CD4-positive, alpha-beta T cell (primary cell): ENCODE results near the gene TTLL11. TPM values are rescaled to one million over a fixed set of nuclear protein-coding genes. Genes with fewer than 3 reads are reported as not detected.

Experiments
- ATAC-seq: fragments of 200-7000 bp; cut with Tn5 transposase; one replicate; pipeline ENCODE4 v1.10.0; 2022; ENCODE audit warnings: mild to moderate bottlenecking; ENCODE audit not compliant: poor library complexity
- CTCF ChIA-PET: fragments of 350-600 bp; sonication (Branson Sonifier 250); formaldehyde crosslinking; loops from one replicate; lab custom pipeline; 2021; ENCODE audit warnings: antibody characterized with exemption, inconsistent platforms; lab: Charles Lee
- POLR2A ChIA-PET: fragments of 350-600 bp; sonication (Branson Sonifier 250); formaldehyde crosslinking; loops from one replicate; lab custom pipeline; 2021; ENCODE audit warnings: antibody characterized with exemption, inconsistent platforms; lab: Charles Lee
- DNase-seq, 14 experiments: peaks; one replicate each; pipeline ENCODE4 v3.0.0-alpha.2; 2013 to 2020; ENCODE audit warnings: mixed read lengths in 2 of 14
- H3K27ac ChIP-seq, 2 donors: one replicate each; pipeline versions ENCODE4 v1.5.1 to v1.7.0; 2013; ENCODE audit warnings: low read length in 2 of 2, low read depth in 1 of 2, mild to moderate bottlenecking in 1 of 2
- H3K27me3 ChIP-seq, 2 experiments: 1 replicate in 1 of 2; 2 replicates in 1 of 2; pipeline versions ENCODE4 v1.6.1 to v1.7.0; 2013; ENCODE audit warnings: low read length in 2 of 2, control low read depth in 1 of 2, mild to moderate bottlenecking in 1 of 2, moderate library complexity in 1 of 2; ENCODE audit not compliant: insufficient read depth in 2 of 2, control insufficient read depth in 1 of 2
- H3K36me3 ChIP-seq: one replicate; pipeline ENCODE4 v1.6.1; 2013; ENCODE audit warnings: low read length, control low read depth; ENCODE audit not compliant: insufficient read depth
- H3K4me1 ChIP-seq: one replicate; pipeline ENCODE4 v1.6.1; 2013; ENCODE audit warnings: low read length, control low read depth; ENCODE audit not compliant: insufficient read depth
- H3K4me3 ChIP-seq: one replicate; pipeline ENCODE4 v1.5.1; 2013; ENCODE audit warnings: mild to moderate bottlenecking, low read length, moderate library complexity
- H3K9me3 ChIP-seq, 2 experiments: 1 replicate in 1 of 2; 2 replicates in 1 of 2; pipeline versions ENCODE4 v1.6.1 to v1.7.0; 2013; ENCODE audit warnings: low read length in 2 of 2, mild to moderate bottlenecking in 2 of 2, control low read depth in 1 of 2, moderate library complexity in 1 of 2; ENCODE audit not compliant: control insufficient read depth in 1 of 2, insufficient read depth in 1 of 2
- H3K27ac Mint-ChIP-seq: one replicate; pipeline ENCODE4 v1.8.0; 2020; ENCODE audit warnings: mixed read lengths
- H3K27me3 Mint-ChIP-seq: one replicate; pipeline ENCODE4 v1.8.0; 2021; ENCODE audit warnings: mixed read lengths
- H3K36me3 Mint-ChIP-seq: one replicate; pipeline ENCODE4 v1.8.0; 2021; ENCODE audit warnings: low read depth, mixed read lengths
- H3K4me1 Mint-ChIP-seq: one replicate; pipeline ENCODE4 v1.8.0; 2021; ENCODE audit warnings: low read depth, mixed read lengths
- H3K4me3 Mint-ChIP-seq: one replicate; pipeline ENCODE4 v1.8.0; 2020; ENCODE audit warnings: mild to moderate bottlenecking, mixed read lengths
- H3K9me3 Mint-ChIP-seq: one replicate; pipeline ENCODE4 v1.8.0; 2020; ENCODE audit warnings: mixed read lengths
- intact Hi-C, 2 experiments: fragments of 100-400 bp; cut with DNase I in 1 of 2; cut with micrococcal nuclease in 1 of 2; formaldehyde crosslinking; loops; one replicate each; pipeline versions ENCODE4 v1.15.1 to v1.9.0; 2023 to 2025; cut with DNase I, micrococcal nuclease
- total RNA-seq, 174 experiments: library from RNA in 2 of 174; stranded (reverse) in 2 of 174; gene quantifications; one replicate each; pipeline ENCODE4 v1.2.3 and lab custom pipeline; 2021 to 2026
- TF ChIP-seq, protein P1 (sequence below): fragments of 200-600 bp; IDR thresholded peaks from one replicate; pipeline ENCODE4 v1.8.0; 2022; ENCODE audit warnings: antibody characterized with exemption, mild to moderate bottlenecking

The TTLL11 gene
- total RNA-seq, 2 experiments from 2014 or later = 1.6 to 2.3 TPM

- POLR2A ChIA-PET = no interaction called here
- no peaks in the 10 kb centered on the region for H3K27me3 Mint-ChIP-seq
- H3K36me3 Mint-ChIP-seq = no peaks in the 10 kb centered on the region
- H3K4me3 Mint-ChIP-seq = no peak overlapping the region
- Histone ChIP-seq H3K27ac (no peak overlapping the region), H3K9me3 (no peaks in the 10 kb centered on the region), H3K4me1 (no peaks in the 10 kb centered on the region), H3K27me3 (no peaks in the 10 kb centered on the region), H3K36me3 (no peaks in the 10 kb centered on the region), H3K4me3 (no peak overlapping the region)
- no peaks in the 10 kb centered on the region for H3K4me1 Mint-ChIP-seq
- CTCF ChIA-PET = no interaction called here
- intact Hi-C loops = no loop called here
- no peaks in the 10 kb centered on the region for H3K9me3 Mint-ChIP-seq
- no peak for ATAC-seq
- DNase-seq = no peak
- H3K27ac Mint-ChIP-seq = no peak overlapping the region
- TF ChIP-seq, protein P1, sequence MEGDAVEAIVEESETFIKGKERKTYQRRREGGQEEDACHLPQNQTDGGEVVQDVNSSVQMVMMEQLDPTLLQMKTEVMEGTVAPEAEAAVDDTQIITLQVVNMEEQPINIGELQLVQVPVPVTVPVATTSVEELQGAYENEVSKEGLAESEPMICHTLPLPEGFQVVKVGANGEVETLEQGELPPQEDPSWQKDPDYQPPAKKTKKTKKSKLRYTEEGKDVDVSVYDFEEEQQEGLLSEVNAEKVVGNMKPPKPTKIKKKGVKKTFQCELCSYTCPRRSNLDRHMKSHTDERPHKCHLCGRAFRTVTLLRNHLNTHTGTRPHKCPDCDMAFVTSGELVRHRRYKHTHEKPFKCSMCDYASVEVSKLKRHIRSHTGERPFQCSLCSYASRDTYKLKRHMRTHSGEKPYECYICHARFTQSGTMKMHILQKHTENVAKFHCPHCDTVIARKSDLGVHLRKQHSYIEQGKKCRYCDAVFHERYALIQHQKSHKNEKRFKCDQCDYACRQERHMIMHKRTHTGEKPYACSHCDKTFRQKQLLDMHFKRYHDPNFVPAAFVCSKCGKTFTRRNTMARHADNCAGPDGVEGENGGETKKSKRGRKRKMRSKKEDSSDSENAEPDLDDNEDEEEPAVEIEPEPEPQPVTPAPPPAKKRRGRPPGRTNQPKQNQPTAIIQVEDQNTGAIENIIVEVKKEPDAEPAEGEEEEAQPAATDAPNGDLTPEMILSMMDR = no peak
Measured at GRCh38 chr9:121914604-121915303, 178.4 kb downstream of the TTLL11 start.

- TF ChIP-seq, protein P1 = no peak
- POLR2A ChIA-PET = no interaction called here
- H3K27me3 ChIP-seq = no peaks in the 10 kb centered on the region
- Mint-ChIP-seq H3K27me3 (no peaks in the 10 kb centered on the region), H3K4me3 (no peak overlapping the region), H3K4me1 (no peaks in the 10 kb centered on the region), H3K27ac (no peak overlapping the region), H3K9me3 (no peaks in the 10 kb centered on the region), H3K36me3 (no peaks in the 10 kb centered on the region)
- no peak overlapping the region for H3K27ac ChIP-seq
- no peaks in the 10 kb centered on the region for H3K4me1 ChIP-seq
- no peaks in the 10 kb centered on the region for H3K9me3 ChIP-seq
- DNase-seq (no peak), ATAC-seq (no peak)
- CTCF ChIA-PET = no interaction called here
- H3K36me3 ChIP-seq = no peaks in the 10 kb centered on the region
- no peak overlapping the region for H3K4me3 ChIP-seq
- intact Hi-C loops = no loop called here
Measured at GRCh38 chr9:121914017-121914595, 179.0 kb downstream of the TTLL11 start.

DNA sequence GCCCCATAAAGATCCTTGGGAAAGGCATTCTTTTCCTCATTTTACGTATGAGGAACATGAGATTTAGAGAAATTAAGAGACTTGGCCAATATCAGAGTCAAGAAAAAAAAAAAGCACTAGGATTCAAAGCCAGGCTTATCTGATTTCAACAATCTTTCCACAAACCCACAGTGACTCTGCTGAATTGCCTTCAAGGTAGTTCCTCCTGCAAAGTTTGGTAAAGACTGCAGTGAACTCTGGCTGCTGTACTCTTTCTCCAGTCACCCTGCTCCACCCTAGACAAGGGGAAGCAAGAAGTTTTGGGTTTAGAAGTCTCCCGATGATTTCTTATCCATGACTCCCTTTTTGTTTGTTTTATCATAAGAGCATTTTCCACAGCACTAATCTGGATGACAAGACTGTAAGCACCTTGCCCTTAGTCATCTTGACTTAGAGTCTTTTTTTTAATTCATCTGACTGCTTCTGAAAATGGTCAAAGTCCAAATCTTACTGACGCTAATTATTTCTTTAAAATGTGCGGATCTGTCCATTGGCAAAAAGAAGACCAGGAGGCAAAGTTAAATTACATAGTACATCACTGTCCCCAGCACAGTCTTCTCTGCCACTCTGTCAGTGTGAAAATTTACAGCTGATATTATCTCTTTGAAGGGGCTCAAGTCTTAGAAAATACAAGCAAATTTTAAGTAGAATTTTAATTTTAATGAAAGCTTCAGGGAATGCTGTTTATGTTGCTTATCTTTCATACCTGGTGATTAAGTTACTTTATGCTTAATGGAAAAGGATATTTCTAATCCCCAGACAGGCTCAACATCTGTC lies 180.1 kb downstream of the TTLL11 start:
- no peaks in the 10 kb centered on the region for H3K36me3 ChIP-seq
- ChIA-PET CTCF (no interaction called here), POLR2A (no interaction called here)
- H3K27ac ChIP-seq = no peak overlapping the region
- H3K4me1 ChIP-seq = no peaks in the 10 kb centered on the region
- intact Hi-C loops = no loop called here
- Mint-ChIP-seq H3K27me3 (no peaks in the 10 kb centered on the region), H3K36me3 (no peaks in the 10 kb centered on the region), H3K9me3 (no peaks in the 10 kb centered on the region), H3K4me3 (no peak overlapping the region), H3K27ac (no peak overlapping the region), H3K4me1 (no peaks in the 10 kb centered on the region)
- ATAC-seq (no peak), DNase-seq (no peak)
- H3K9me3 ChIP-seq = no peaks in the 10 kb centered on the region
- TF ChIP-seq, protein P1 = no peak
- no peaks in the 10 kb centered on the region for H3K27me3 ChIP-seq
- no peak overlapping the region for H3K4me3 ChIP-seq
